ENCODE measurements around the gene PRCP. TPM values are rescaled to one million over a fixed set of nuclear protein-coding genes. Genes with fewer than 3 reads are reported as not detected.

The PRCP gene
- total and polyA plus RNA-seq, 2 donors (not counting 1 experiment from before 2014, with no cell fraction given), result 24.6 to 37.7 TPM

- Mint-ChIP-seq H3K27ac (no peak overlapping the region), H3K27me3 (no peaks in the 10 kb centered on the region), H3K4me3 (no peak overlapping the region), H3K4me1 (peaks cover 4% of the 10 kb centered on the region), H3K9me3 (ENCODE audit: insufficient read depth) (peaks cover 2% of the 10 kb centered on the region)
- Histone ChIP-seq H3K4me1 (ENCODE audit: control insufficient read depth in 2 of 2, insufficient read depth in 2 of 2, low read length in 2 of 2) (no peaks in the 10 kb centered on the region), H2AFZ (ENCODE audit: insufficient read depth, low read depth, low read length, poor library complexity, severe bottlenecking) (no peak overlapping the region), H3K9me3 (ENCODE audit: control extremely low read depth in 1 of 3, control insufficient read depth in 2 of 3, insufficient read depth in 1 of 3, low read length in 2 of 3) (peaks cover 0 to 8% (median 3%) of the 10 kb centered on the region in 3 donors), H3K36me3 (replicated peaks in 1 of 2; ENCODE audit: control extremely low read depth in 1 of 2, control insufficient read depth in 1 of 2, extremely low read depth in 1 of 2, insufficient read depth in 2 of 2, low read length in 1 of 2) (peaks cover 0 to 3% of the 10 kb centered on the region in 2 experiments), H3K4me3 (ENCODE audit: control extremely low read depth in 1 of 5, extremely low read depth in 1 of 5, insufficient read depth in 1 of 5, low read depth in 2 of 5, low read length in 4 of 5) (no peak overlapping the region), H3K27me3 (replicated peaks in 1 of 4; ENCODE audit: control extremely low read depth in 1 of 4, control insufficient read depth in 3 of 4, insufficient read depth in 4 of 4, low read length in 3 of 4) (no peaks in the 10 kb centered on the region), H3K9ac (ENCODE audit: low read length) (no peak overlapping the region), H3K79me2 (ENCODE audit: control insufficient read depth, insufficient read depth, low read length) (peaks cover 33% of the 10 kb centered on the region), H3K4me2 (replicated peaks; ENCODE audit: low read depth, low read length, poor library complexity, severe bottlenecking) (no peak overlapping the region), H3K27ac (ENCODE audit: low read length in 2 of 2) (no peak overlapping the region), H4K20me1 (ENCODE audit: control insufficient read depth, insufficient read depth, low read length, poor library complexity, severe bottlenecking) (peaks cover 19% of the 10 kb centered on the region)
- ATAC-seq (ENCODE audit: low read depth) (no peak), DNase-seq (no peak)
- TF ChIP-seq EZH2 (IDR thresholded peaks at IDR 0.05; ENCODE audit: borderline replicate concordance, insufficient read depth, low read depth, low read length, poor library complexity, severe bottlenecking), result no peak
- TF ChIP-seq CTCF (IDR thresholded peaks at IDR 0.05), result no peak
- WGBS (ENCODE audit: insufficient coverage), result no CpG with 5 or more reads among the region's 4 CpGs
- ChIA-PET CTCF (interaction anchor here (0.8 to 1.5 kb wide), 2 partner anchors 376 to 940 kb away, joined by 3 to 5 read pairs; no protein-coding TSS in a partner anchor), POLR2A (no interaction called here)
- intact Hi-C loops (cut with micrococcal nuclease), result no loop called here
Measured at GRCh38 chr11:82874646-82875523, 25.3 kb downstream of the PRCP start.

- no peak overlapping the region for H2AFZ ChIP-seq (ENCODE audit: insufficient read depth, low read depth, low read length, poor library complexity, severe bottlenecking)
- no peaks in the 10 kb centered on the region for H3K36me3 ChIP-seq (replicated peaks in 1 of 2; ENCODE audit: control extremely low read depth in 1 of 2, control insufficient read depth in 1 of 2, extremely low read depth in 1 of 2, insufficient read depth in 2 of 2, low read length in 1 of 2)
- no peak overlapping the region for H3K27ac Mint-ChIP-seq
- H3K9me3 Mint-ChIP-seq (ENCODE audit: insufficient read depth), result no peaks in the 10 kb centered on the region
- H3K4me2 ChIP-seq (replicated peaks; ENCODE audit: low read depth, low read length, poor library complexity, severe bottlenecking), result no peak overlapping the region
- ChIA-PET CTCF (interaction anchor here (1.5 kb wide), 1 partner anchor 377 kb away, joined by 3 read pairs; no protein-coding TSS in a partner anchor), POLR2A (no interaction called here)
- H3K9me3 ChIP-seq (ENCODE audit: control extremely low read depth in 1 of 3, control insufficient read depth in 2 of 3, insufficient read depth in 1 of 3, low read length in 2 of 3), result peaks cover 0 to 8% (median 3%) of the 10 kb centered on the region in 3 donors
- intact Hi-C loops (cut with micrococcal nuclease), result no loop called here
- H4K20me1 ChIP-seq (ENCODE audit: control insufficient read depth, insufficient read depth, low read length, poor library complexity, severe bottlenecking), result peaks cover 19% of the 10 kb centered on the region
- ATAC-seq (ENCODE audit: low read depth), result no peak
- peaks cover 4% of the 10 kb centered on the region for H3K4me1 Mint-ChIP-seq
- H3K79me2 ChIP-seq (ENCODE audit: control insufficient read depth, insufficient read depth, low read length), result peaks cover 33% of the 10 kb centered on the region
- H3K27me3 ChIP-seq (replicated peaks in 1 of 4; ENCODE audit: control extremely low read depth in 1 of 4, control insufficient read depth in 3 of 4, insufficient read depth in 4 of 4, low read length in 3 of 4), result no peaks in the 10 kb centered on the region
- H3K4me1 ChIP-seq (ENCODE audit: control insufficient read depth in 2 of 2, insufficient read depth in 2 of 2, low read length in 2 of 2), result no peaks in the 10 kb centered on the region
- no peak for DNase-seq
- WGBS (ENCODE audit: insufficient coverage), result 60% methylated on average over 1 of the region's 5 CpGs
- no peak overlapping the region for H3K27ac ChIP-seq (ENCODE audit: low read length in 2 of 2)
- TF ChIP-seq CTCF (IDR thresholded peaks at IDR 0.05) (no peak), EZH2 (IDR thresholded peaks at IDR 0.05; ENCODE audit: borderline replicate concordance, insufficient read depth, low read depth, low read length, poor library complexity, severe bottlenecking) (no peak)
- H3K27me3 Mint-ChIP-seq, result no peaks in the 10 kb centered on the region
- H3K9ac ChIP-seq (ENCODE audit: low read length), result no peak overlapping the region
- H3K4me3 Mint-ChIP-seq, result no peak overlapping the region
- no peak overlapping the region for H3K4me3 ChIP-seq (ENCODE audit: control extremely low read depth in 1 of 5, extremely low read depth in 1 of 5, insufficient read depth in 1 of 5, low read depth in 2 of 5, low read length in 4 of 5)
Measured at GRCh38 chr11:82873919-82874333, 26.3 kb downstream of the PRCP start.

Data from B cell (primary cell).